ENCODE results near the gene AP5S1. TPM values are rescaled to one million over a fixed set of nuclear protein-coding genes. Genes with fewer than 3 reads are reported as not detected.

AP5S1 gene
- total RNA-seq, 2 experiments from 2014 or later, result 16.6 to 18.2 TPM

DNA sequence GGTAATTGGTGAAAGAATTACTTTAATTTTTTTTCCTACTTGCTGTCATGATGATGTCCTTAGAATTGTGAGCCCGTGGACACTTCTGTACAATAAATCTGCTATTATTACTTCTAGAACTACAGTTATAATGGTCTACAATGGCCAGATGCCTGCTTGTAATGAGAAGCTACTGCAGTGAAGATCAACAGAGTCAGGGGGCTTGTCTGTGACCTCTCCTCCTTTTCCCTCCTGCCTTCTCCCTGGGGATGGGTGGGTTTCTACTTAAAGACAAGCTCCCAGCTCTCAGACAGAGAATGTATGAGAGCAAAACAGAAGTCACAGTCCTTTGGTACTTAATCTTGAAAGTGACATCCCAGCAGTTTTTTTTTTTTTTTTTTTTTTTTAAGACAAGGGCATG, 55.7 kb downstream of the AP5S1 start:
- Mint-ChIP-seq H3K4me3 (no peak overlapping the region), H3K27ac (no peak overlapping the region), H3K9me3 (no peaks in the 10 kb centered on the region), H3K4me1 (peaks cover 18% of the 10 kb centered on the region), H3K27me3 (no peaks in the 10 kb centered on the region), H3K36me3 (ENCODE audit: low read depth) (peaks cover 28% of the 10 kb centered on the region)
- ChIA-PET POLR2A (no interaction called here), CTCF (interaction anchor here (0.6 to 1.0 kb wide), 2 partner anchors 57 to 1201 kb away, joined by 3 read pairs; no protein-coding TSS in a partner anchor)
- no peak for DNase-seq

GRCh38 chr20:3876676-3877075, 56.3 kb downstream of the AP5S1 start:
- no peak overlapping the region for H3K27ac Mint-ChIP-seq
- ChIA-PET POLR2A (no interaction called here), CTCF (interaction anchor here (1.0 kb wide), 1 partner anchor 56 kb away, joined by 3 read pairs; no protein-coding TSS in a partner anchor)
- H3K4me3 Mint-ChIP-seq, result no peak overlapping the region
- H3K36me3 Mint-ChIP-seq (ENCODE audit: low read depth), result peaks cover 28% of the 10 kb centered on the region
- peaks cover 18% of the 10 kb centered on the region for H3K4me1 Mint-ChIP-seq
- no peak for DNase-seq
- H3K9me3 Mint-ChIP-seq, result no peaks in the 10 kb centered on the region
- H3K27me3 Mint-ChIP-seq, result no peaks in the 10 kb centered on the region

Other genes starting within 250 kb of the AP5S1 start
- not detected for gene GFRA4, start 157.1 kb upstream of the AP5S1 start, total RNA-seq
- gene ADAM33, start 138.5 kb upstream of the AP5S1 start, total RNA-seq, result not detected
- not detected for gene SIGLEC1, start 107.9 kb upstream of the AP5S1 start, total RNA-seq
- not detected for gene HSPA12B, start 87.9 kb upstream of the AP5S1 start, total RNA-seq
- 10 to 100 TPM; 27.8 to 27.9 TPM for gene ADISSP, start 52.8 kb upstream of the AP5S1 start, total RNA-seq
- under 1 TPM; 0.17 to 0.21 TPM for gene SPEF1, start 39.1 kb upstream of the AP5S1 start, total RNA-seq
- gene CENPB, start 33.8 kb upstream of the AP5S1 start, total RNA-seq, result 10 to 100 TPM; 77.8 to 85.6 TPM
- gene CDC25B, start 24.2 kb upstream of the AP5S1 start, total RNA-seq, result 100 to 1,000 TPM; 403 to 429 TPM
- 10 to 100 TPM; 34.8 to 36.4 TPM for gene MAVS, start 26.3 kb downstream of the AP5S1 start, total RNA-seq
- 10 to 100 TPM; 59.7 to 64.5 TPM for gene PANK2, start 68.8 kb downstream of the AP5S1 start, total RNA-seq
- gene RNF24, start 195.0 kb downstream of the AP5S1 start, total RNA-seq, result 10 to 100 TPM; 13.5 to 15.0 TPM